HG02884 (cell line): ENCODE results near the gene SNRNP70.
"Not testable (repeated sequence)": the region's sequence is repeated elsewhere in the genome, so short reads cannot be mapped to it uniquely, and the experiment has no call there.

Source experiments
- ATAC-seq: cut with Tn5 transposase; IDR thresholded peaks from one replicate; pipeline ENCODE4 v1.9.1; 2021; ENCODE audit warnings: mild to moderate bottlenecking, moderate library complexity; ENCODE audit not compliant: unreplicated experiment

Gene SNRNP70

GRCh38 chr19:49064768-49065611, 20.3 kb upstream of the SNRNP70 start, which contains the start of gene NTF4:
Gene NTF4, minus strand, starts transcription at chr19:49064818. Its CDS starts 2,821 bp downstream, at chr19:49061997.
- no peak for ATAC-seq

GRCh38 chr19:49065905-49066512, 19.2 kb upstream of the SNRNP70 start:
- ATAC-seq, result no peak

- ATAC-seq, result no peak
These were observed 17.7 kb upstream of the SNRNP70 start for GRCh38 chr19:49067554-49067953.

GRCh38 chr19:49069026-49069425, 16.2 kb upstream of the SNRNP70 start:
- ATAC-seq, result no peak

GRCh38 chr19:49070416-49070815, 14.8 kb upstream of the SNRNP70 start:
- no peak for ATAC-seq

- ATAC-seq, result no peak
These were observed 13.2 kb upstream of the SNRNP70 start for GRCh38 chr19:49071860-49072547.

GRCh38 chr19:49073514-49074378, 11.5 kb upstream of the SNRNP70 start:
- no peak for ATAC-seq

GRCh38 chr19:49074869-49075268, 10.4 kb upstream of the SNRNP70 start:
- not testable (repeated sequence) for ATAC-seq

- no peak for ATAC-seq
These were observed 4.9 kb upstream of the SNRNP70 start for GRCh38 chr19:49080392-49080791.

GRCh38 chr19:49081273-49081672, 4.0 kb upstream of the SNRNP70 start:
- no peak for ATAC-seq

- no peak for ATAC-seq
These were observed 838 bp upstream of the SNRNP70 start for GRCh38 chr19:49084206-49085019.

- ATAC-seq, result no peak
These were observed 599 bp downstream of the SNRNP70 start for GRCh38 chr19:49085868-49086232.

GRCh38 chr19:49086296-49086695, 1.0 kb downstream of the SNRNP70 start:
- no peak for ATAC-seq

GRCh38 chr19:49091391-49092038, 6.3 kb downstream of the SNRNP70 start:
- no peak for ATAC-seq

GRCh38 chr19:49092686-49093085, 7.4 kb downstream of the SNRNP70 start:
- no peak for ATAC-seq

- ATAC-seq, result no peak
These were observed 9.5 kb downstream of the SNRNP70 start for GRCh38 chr19:49094505-49095482.

GRCh38 chr19:49097453-49098288, 12.4 kb downstream of the SNRNP70 start:
- ATAC-seq, result no peak
